HG02763 (cell line): Measurements from ENCODE around the gene EPB41.
"Not testable (repeated sequence)": the region's sequence is repeated elsewhere in the genome, so short reads cannot be mapped to it uniquely, and the experiment has no call there.

ENCODE experiments used
- ATAC-seq: cut with Tn5 transposase; IDR thresholded peaks from one replicate; pipeline ENCODE4 v1.9.1; 2021; ENCODE audit warnings: mild to moderate bottlenecking, moderate library complexity; ENCODE audit not compliant: unreplicated experiment

EPB41 gene

GRCh38 chr1:29043274-29043965, 129.1 kb downstream of the EPB41 start:
- no peak for ATAC-seq

GRCh38 chr1:29044010-29044409, 129.6 kb downstream of the EPB41 start:
- no peak for ATAC-seq

GRCh38 chr1:29045663-29046062, 131.3 kb downstream of the EPB41 start:
- not testable (repeated sequence) for ATAC-seq

DNA sequence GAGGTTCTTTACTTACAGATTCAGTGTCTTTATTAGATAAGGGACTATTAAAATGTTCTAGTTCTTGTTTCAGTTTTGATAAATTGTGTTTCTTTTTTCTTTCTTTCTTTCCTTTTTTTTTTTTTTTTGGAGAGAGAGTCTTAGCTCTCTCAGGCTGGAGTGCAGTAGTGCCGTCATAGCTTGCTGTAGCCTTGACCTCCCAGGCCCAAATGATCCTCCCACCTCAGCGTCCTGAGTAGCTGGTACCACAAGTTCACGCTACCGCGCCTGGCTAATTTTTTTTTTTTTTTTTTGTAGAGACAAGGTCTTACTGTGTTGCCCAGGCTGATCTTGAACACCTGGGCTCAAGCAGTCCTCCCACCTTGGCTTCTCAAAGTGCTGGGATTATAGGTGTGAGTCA, 132.8 kb downstream of the EPB41 start:
- no peak for ATAC-seq

GRCh38 chr1:29050166-29050565, 135.8 kb downstream of the EPB41 start:
- no peak for ATAC-seq

- ATAC-seq: no peak
Measured at GRCh38 chr1:29052100-29052499, 137.7 kb downstream of the EPB41 start.

- ATAC-seq: no peak
Measured at GRCh38 chr1:29052941-29053340, 138.6 kb downstream of the EPB41 start.

- ATAC-seq: no peak
Measured at GRCh38 chr1:29055160-29055559, 140.8 kb downstream of the EPB41 start.

DNA sequence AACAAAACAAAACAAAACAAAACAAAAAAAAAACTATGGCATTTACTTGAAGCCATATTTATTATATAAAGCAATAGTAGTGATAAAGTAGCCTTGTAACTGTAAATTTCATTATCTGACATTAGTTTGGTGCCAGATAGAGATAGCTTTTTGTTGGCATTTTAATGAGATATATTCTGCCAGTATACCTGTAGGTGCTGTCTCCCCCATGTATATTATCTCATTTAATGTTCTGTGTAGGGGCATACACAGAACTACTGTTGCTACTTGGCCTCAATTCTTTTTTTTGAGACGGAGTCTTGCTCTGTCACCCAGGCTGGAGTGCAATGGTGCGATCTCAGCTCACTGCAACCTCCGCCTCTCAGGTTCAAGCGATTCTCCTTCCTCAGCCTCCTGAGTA, 141.9 kb downstream of the EPB41 start:
- ATAC-seq: no peak

GRCh38 chr1:29057700-29058099, 143.3 kb downstream of the EPB41 start:
- no peak for ATAC-seq

GRCh38 chr1:29062157-29062942, 148.0 kb downstream of the EPB41 start:
- ATAC-seq: no peak

- ATAC-seq: no peak
Measured at GRCh38 chr1:29064064-29064463, 149.7 kb downstream of the EPB41 start.

DNA sequence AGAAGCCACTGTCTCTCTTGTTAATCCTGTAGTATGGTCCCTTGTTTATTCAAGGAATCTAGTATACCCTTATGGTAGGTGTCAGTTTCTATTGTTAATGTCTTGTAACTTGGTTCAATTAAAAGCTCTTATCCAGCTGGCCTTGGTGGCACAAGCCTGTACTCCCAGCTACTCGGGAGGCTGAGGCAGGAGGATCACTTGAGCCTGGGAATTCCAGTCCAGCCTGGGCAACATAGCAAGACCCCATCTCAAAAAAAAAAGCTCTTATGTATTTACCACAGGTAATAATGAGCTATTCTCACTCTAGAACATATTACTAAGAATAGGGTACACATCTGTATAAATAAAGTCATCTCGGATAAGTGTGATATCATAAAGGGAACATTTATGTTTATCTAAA, 162.8 kb downstream of the EPB41 start:
- ATAC-seq: no peak

GRCh38 chr1:29079916-29080629, 165.7 kb downstream of the EPB41 start:
- ATAC-seq: not testable (repeated sequence)

- no peak for ATAC-seq
Measured at GRCh38 chr1:29081201-29081600, 166.8 kb downstream of the EPB41 start.

DNA sequence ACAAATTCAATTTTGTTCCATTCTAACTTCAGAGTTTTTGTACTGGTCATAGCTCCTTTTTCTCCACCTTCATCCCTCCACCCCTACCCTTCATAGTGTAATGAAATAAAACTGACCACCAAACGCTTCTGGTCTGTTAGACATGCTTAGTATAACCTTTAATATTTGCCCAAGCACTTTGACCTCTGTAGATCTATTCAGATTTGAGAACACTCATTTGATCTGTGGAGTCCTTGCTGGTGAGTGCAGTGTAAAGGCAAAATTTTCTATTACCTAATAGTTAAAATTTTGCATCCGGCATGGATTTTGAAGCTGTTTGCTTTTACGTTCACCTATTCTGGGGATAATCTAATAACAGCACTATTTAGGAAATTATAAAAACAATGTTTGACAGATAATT, 168.2 kb downstream of the EPB41 start:
- ATAC-seq: no peak

GRCh38 chr1:29083317-29084195, 169.2 kb downstream of the EPB41 start:
- ATAC-seq: no peak

GRCh38 chr1:29084196-29084521, 169.8 kb downstream of the EPB41 start:
- ATAC-seq: no peak

DNA sequence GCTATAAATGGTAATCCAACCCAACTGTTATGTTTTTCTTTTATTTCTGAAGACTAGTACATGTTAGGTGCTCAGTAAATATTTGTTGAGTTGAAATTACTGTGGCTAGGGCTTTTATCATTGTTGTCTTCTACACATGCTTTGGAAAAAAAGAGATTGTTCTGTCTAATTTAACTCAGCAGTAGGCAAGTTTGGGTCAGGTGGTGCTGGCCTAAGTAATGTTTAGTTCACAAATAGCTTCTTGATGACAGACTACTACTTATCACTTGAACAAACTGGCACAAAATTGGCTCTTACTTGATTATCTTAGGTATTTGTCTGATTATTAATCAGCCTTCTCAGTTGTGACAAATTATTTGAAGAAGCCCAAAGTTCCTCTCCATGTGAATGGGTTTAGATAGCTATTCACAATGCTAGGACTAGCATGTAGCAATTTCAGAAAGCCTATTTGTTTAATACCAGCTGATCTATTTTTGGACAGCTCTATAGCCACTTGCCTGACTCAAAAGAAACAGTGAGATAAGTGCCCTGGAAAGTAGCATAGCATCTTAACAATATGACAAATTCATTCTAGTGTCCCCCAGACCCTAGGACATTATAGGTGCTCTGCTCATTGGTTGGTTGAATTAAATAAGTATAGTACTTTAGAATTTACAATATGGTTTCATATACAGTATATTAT, 176.7 kb downstream of the EPB41 start:
- no peak for ATAC-seq

DNA sequence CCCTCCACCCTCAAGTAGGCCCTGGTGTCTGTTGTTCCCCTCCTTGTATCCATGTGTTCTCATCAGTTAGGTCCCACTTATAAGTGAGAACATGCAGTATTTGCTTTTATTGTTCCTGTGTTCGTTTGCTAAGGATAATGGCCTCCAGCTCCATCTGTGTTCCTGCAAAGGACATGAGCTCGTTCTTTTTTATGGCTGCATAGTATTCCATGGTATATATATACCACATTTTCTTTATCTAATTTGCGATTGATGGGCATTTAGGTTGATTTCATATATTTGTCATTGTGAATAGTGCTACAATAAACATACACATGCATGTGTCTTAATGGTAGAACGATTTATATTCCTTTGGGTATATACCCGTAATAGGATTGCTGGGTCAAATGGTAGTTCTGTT, 178.3 kb downstream of the EPB41 start:
- not testable (repeated sequence) for ATAC-seq
